ENCODE measurements around the gene SEC61A1.

- TF ChIP-seq CTCF (conservative IDR thresholded peaks at IDR 0.05): no peak
- TF ChIP-seq EZH2 (IDR thresholded peaks at IDR 0.05; ENCODE audit: low read depth): no peak
Observed at GRCh38 chr3:128107834-128108233, 55.6 kb downstream of the SEC61A1 start.
